Type B pancreatic cell (in vitro differentiated cells): ENCODE measurements around the gene NFE2L2. TPM values are rescaled to one million over a fixed set of nuclear protein-coding genes. Genes with fewer than 3 reads are reported as not detected.

ENCODE experiments used
- DNase-seq: peaks from one replicate; pipeline ENCODE4 v3.0.0; 2021; ENCODE audit warnings: mixed read lengths; ENCODE audit not compliant: unreplicated experiment; ENCODE audit errors: extremely low spot score
- H3K27ac Mint-ChIP-seq: 2 replicates; pipeline ENCODE4 v1.8.0; 2021; ENCODE audit warnings: mild to moderate bottlenecking, mixed read lengths
- H3K27me3 Mint-ChIP-seq: 2 replicates; pipeline ENCODE4 v1.8.0; 2021; ENCODE audit warnings: mixed read lengths
- H3K36me3 Mint-ChIP-seq: 2 replicates; pipeline ENCODE4 v1.8.0; 2021; ENCODE audit warnings: mixed read lengths
- H3K4me1 Mint-ChIP-seq: one replicate; pipeline ENCODE4 v1.8.0; 2021; ENCODE audit warnings: mixed read lengths; ENCODE audit not compliant: unreplicated experiment
- H3K4me3 Mint-ChIP-seq: 2 replicates; pipeline ENCODE4 v1.8.0; 2021; ENCODE audit warnings: mild to moderate bottlenecking, mixed read lengths
- H3K9me3 Mint-ChIP-seq: 2 replicates; pipeline ENCODE4 v1.8.0; 2021; ENCODE audit warnings: mixed read lengths
- total RNA-seq: library from RNA; stranded (reverse); gene quantifications from 2 replicates; pipeline ENCODE4 v1.2.1, GENCODE V29; 2021; ENCODE audit warnings: low replicate concordance
- TF ChIP-seq, protein P1 (sequence below): fragments of 200-600 bp; sonication (generic); conservative IDR thresholded peaks from 2 replicates; pipeline ENCODE4 v1.5.0; 2021; ENCODE audit warnings: antibody characterized with exemption, mild to moderate bottlenecking

Gene NFE2L2
- total RNA-seq, 1 donor from 2014 or later: 74.7 TPM

DNA sequence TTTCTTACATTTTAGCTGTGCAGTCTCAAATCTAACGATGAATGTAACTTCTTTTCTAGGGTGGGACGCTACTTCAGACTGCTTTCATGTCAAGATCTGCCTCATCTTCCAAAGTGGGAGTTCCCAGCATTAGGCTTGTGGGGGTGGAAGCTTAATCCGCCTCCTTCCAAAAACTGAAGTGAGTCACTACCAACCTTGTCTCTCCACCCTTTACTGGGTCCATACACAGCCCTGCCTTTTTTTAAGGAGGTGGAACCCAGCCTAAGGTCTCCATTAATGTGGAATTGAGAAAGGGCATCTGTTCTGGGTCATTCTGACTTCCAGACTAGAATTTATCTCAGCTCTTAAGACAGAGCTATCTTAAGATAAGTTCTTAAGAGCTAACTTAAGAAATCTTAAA lies 42.0 kb upstream of the NFE2L2 start:
- no peak overlapping the region for H3K4me3 Mint-ChIP-seq
- TF ChIP-seq, protein P1, sequence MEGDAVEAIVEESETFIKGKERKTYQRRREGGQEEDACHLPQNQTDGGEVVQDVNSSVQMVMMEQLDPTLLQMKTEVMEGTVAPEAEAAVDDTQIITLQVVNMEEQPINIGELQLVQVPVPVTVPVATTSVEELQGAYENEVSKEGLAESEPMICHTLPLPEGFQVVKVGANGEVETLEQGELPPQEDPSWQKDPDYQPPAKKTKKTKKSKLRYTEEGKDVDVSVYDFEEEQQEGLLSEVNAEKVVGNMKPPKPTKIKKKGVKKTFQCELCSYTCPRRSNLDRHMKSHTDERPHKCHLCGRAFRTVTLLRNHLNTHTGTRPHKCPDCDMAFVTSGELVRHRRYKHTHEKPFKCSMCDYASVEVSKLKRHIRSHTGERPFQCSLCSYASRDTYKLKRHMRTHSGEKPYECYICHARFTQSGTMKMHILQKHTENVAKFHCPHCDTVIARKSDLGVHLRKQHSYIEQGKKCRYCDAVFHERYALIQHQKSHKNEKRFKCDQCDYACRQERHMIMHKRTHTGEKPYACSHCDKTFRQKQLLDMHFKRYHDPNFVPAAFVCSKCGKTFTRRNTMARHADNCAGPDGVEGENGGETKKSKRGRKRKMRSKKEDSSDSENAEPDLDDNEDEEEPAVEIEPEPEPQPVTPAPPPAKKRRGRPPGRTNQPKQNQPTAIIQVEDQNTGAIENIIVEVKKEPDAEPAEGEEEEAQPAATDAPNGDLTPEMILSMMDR: no peak

DNA sequence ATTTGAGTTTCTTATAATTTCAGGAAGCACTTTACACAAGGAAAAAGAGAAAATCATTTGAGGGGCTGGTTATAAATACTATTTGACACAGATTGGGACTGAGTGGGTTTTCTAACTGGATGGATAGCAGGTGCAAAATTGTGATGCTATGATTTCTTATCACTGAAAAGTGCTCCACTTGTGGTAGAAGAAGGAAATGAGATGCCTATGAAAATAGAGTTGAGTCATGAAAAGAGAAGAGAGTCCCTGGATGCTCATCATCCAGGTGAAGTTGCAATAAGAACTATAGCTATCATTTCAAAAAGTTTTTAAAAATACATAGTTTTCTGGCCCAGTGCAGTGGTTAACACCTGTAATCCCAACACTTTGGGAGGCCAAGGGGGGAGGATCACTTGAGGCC lies 39.4 kb upstream of the NFE2L2 start:
- TF ChIP-seq, protein P1: no peak
- no peak for DNase-seq
- Mint-ChIP-seq H3K27me3 (no peaks in the 10 kb centered on the region), H3K27ac (no peak overlapping the region), H3K4me1 (peaks cover 4% of the 10 kb centered on the region), H3K36me3 (no peaks in the 10 kb centered on the region), H3K4me3 (no peak overlapping the region), H3K9me3 (no peaks in the 10 kb centered on the region)

More for the DNA sequence above, 42.0 kb upstream of the NFE2L2 start:
- no peaks in the 10 kb centered on the region for H3K27me3 Mint-ChIP-seq
- H3K9me3 Mint-ChIP-seq: no peaks in the 10 kb centered on the region
- H3K27ac Mint-ChIP-seq: no peak overlapping the region
- H3K36me3 Mint-ChIP-seq: no peaks in the 10 kb centered on the region
- DNase-seq: no peak
- H3K4me1 Mint-ChIP-seq: peaks cover 4% of the 10 kb centered on the region

DNA sequence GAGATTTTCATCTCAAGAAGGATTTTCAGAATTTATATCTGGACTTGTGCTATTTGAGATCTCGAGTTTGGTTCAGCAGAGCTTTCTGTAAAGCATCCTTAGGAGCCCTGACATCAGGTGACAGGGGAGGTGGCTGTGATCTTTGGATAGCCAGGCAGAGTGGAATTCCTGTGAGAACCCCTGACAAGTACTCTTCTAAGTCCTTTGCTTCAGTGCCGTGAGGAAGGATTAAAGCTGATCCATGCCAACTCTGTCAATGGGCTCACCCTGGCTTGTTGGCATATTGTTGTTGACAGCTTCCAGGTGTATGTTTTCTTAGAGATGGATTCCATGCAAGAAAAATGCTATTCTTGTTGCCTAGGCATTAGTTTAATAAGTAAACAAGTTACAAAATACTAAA lies 38.0 kb upstream of the NFE2L2 start:
- Mint-ChIP-seq H3K27me3 (no peaks in the 10 kb centered on the region), H3K36me3 (no peaks in the 10 kb centered on the region), H3K4me1 (peaks cover under 1% of the 10 kb centered on the region), H3K4me3 (no peak overlapping the region), H3K9me3 (no peaks in the 10 kb centered on the region), H3K27ac (no peak overlapping the region)
- no peak for DNase-seq
- TF ChIP-seq, protein P1: no peak

DNA sequence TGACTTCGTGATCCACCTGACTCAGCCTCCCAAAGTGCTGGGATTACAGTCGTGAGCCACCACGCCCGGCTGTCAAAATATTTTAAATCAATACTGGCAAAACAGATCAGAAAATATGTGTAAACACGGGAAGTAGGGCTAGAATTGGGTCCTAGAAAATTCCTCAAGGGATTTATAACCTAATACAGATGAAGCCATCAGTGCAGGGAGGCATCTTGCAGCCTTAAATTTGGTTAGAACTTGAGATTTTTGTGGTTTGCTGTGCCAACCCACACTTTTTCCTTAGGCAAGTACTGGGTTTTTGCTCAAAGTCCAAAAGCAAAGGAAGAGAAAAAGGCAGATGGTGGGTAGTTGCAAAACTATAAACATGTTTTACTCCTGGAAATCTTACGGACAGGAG lies 33.7 kb upstream of the NFE2L2 start:
- no peak for DNase-seq
- no peaks in the 10 kb centered on the region for H3K9me3 Mint-ChIP-seq
- H3K27me3 Mint-ChIP-seq: no peaks in the 10 kb centered on the region
- H3K27ac Mint-ChIP-seq: no peak overlapping the region
- no peak overlapping the region for H3K4me3 Mint-ChIP-seq
- H3K36me3 Mint-ChIP-seq: no peaks in the 10 kb centered on the region
- TF ChIP-seq, protein P1: no peak
- peaks cover 11% of the 10 kb centered on the region for H3K4me1 Mint-ChIP-seq

DNA sequence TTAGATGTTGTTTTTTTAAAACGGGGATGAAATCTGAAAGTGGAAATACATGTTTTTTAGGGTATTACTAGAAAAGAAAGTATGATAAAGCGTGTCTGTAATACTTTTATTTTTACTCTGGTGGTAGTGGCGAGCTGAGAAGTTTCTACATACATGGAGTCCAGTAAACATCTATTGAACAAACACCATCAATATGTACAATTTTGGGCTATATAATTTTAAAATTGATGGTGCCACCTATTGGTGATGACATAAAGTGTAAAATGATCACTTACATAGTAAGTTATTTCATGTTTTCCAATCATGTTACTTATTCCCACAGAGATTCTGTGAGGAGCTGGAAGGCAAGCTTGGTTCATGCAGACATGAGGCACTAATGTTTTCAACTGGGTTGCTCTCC lies 31.5 kb upstream of the NFE2L2 start:
- no peaks in the 10 kb centered on the region for H3K36me3 Mint-ChIP-seq
- peak overlapping the region; percentile 16 for H3K27ac Mint-ChIP-seq
- no peak for DNase-seq
- TF ChIP-seq, protein P1: peak; percentile 56
- H3K4me1 Mint-ChIP-seq: peaks cover 11% of the 10 kb centered on the region
- H3K9me3 Mint-ChIP-seq: no peaks in the 10 kb centered on the region
- no peak overlapping the region for H3K4me3 Mint-ChIP-seq
- H3K27me3 Mint-ChIP-seq: no peaks in the 10 kb centered on the region

DNA sequence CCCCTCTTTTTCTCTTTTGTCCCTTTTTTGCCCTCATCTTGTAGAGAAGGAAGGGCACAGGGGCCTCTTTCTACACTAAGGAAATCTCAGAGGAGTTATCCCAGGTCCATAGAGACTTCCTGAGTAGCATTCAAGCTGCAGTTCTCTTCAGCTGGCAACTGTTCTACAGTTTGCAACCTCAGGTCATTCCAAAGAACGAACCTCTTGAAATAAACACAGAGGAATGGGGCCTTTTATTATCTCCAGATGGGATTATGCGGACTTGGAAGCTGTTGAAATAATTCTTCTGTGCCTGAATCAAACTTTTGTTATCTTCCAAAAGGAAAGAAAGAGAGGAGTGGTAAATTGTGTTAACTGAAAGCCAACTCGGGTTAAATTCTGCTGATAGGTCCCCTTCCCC lies 31.0 kb upstream of the NFE2L2 start:
- H3K27me3 Mint-ChIP-seq: no peaks in the 10 kb centered on the region
- no peaks in the 10 kb centered on the region for H3K36me3 Mint-ChIP-seq
- TF ChIP-seq, protein P1: no peak
- peaks cover 11% of the 10 kb centered on the region for H3K4me1 Mint-ChIP-seq
- peak overlapping the region; percentile 40 for H3K4me3 Mint-ChIP-seq
- no peaks in the 10 kb centered on the region for H3K9me3 Mint-ChIP-seq
- peak overlapping the region; percentile 16 for H3K27ac Mint-ChIP-seq
- no peak for DNase-seq
